AG04450 (cell line): ENCODE data around the gene ZBTB7A. TPM values are rescaled to one million over a fixed set of nuclear protein-coding genes. Genes with fewer than 3 reads are reported as not detected.

ENCODE experiments used
- CTCF ChIA-PET: fragments of 300-600, 350-600 bp; formaldehyde crosslinking; extraction: SDS; loops from one replicate; lab custom pipeline; 2022; ENCODE audit warnings: antibody characterized with exemption, inconsistent platforms; lab: Charles Lee
- POLR2A ChIA-PET: fragments of 350-600 bp; formaldehyde crosslinking; extraction: SDS; loops from one replicate; lab custom pipeline; 2021; ENCODE audit warnings: antibody characterized with exemption, inconsistent platforms; lab: Yijun Ruan, JAX
- DNase-seq: peaks from one replicate; pipeline ENCODE4 v3.0.0-alpha.2; 2011; ENCODE audit warnings: low read depth, low spot score
- H3K27ac ChIP-seq: one replicate; pipeline ENCODE4 v1.5.1; 2012; ENCODE audit warnings: low read depth, low read length, control low read depth
- H3K27me3 ChIP-seq: one replicate; pipeline ENCODE4 v1.6.0; 2012; ENCODE audit warnings: low read length; ENCODE audit not compliant: control insufficient read depth, insufficient read depth
- H3K4me3 ChIP-seq: 2 replicates; pipeline ENCODE4 v1.5.1; 2011; ENCODE audit warnings: mild to moderate bottlenecking, low read depth, low read length, control low read depth
- H3K9me3 ChIP-seq: 2 replicates; pipeline ENCODE4 v1.5.1; 2012; ENCODE audit warnings: low read length; ENCODE audit not compliant: control insufficient read depth, insufficient read depth
- polyA plus RNA-seq: library from polyadenylated mRNA; depleted of rRNA; stranded (reverse); fragments of >200 nt; gene quantifications from 2 replicates; pipeline ENCODE4 v1.2.3, GENCODE V29; 2011
- TF ChIP-seq, protein P1 (sequence below): IDR thresholded peaks from 2 replicates; pipeline ENCODE4 v1.5.1; 2011; ENCODE audit warnings: low read depth, low read length, control low read depth, inconsistent platforms

ZBTB7A gene
- polyA plus RNA-seq, 1 experiment, result 2.7 TPM

DNA sequence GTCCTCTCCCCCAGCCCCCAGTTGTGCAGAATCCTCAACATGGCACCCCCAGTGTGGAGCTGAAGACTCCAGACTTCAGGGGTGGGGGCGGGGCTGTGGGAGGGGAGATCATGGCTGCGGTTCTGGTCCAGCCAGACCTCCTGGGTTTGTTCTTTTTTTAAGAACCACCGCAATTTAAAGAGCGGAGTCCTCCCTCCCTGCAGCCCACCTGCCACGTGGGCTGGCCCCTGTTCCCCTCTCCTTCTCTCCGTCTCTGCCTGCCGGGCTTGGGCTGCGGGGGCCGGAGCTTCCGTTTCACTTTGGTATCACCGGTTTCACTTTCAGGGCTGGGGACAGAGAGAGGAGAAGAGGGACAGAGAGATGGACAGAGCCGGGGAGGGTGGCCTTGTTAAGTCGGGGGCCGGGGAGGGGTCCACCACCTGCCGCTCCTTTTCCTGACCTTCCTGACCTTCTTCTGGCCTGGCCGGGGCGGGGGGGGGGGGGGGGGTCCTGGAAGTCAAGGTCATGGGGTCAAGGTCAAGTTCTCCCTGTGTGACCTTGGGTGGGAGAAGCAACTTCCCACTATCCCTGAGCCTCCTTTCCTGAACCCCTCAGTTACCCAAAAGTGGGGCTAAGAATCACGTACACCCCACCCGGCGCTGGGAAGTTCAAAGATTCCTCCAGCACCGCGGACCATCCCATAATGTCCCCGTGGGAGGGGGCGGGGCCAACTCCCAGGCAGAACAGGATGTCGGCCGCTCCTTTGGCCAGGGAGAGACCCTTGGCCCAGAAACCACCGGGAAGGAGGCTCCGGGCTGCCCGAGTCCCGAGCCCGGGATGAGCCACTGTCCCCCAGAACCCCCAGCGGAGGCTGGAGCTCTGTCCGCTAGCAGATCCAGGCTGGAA lies 11.3 kb upstream of the ZBTB7A start:
- Histone ChIP-seq H3K27ac (no peak overlapping the region), H3K9me3 (no peaks in the 10 kb centered on the region), H3K4me3 (peak overlapping the region; percentile 51), H3K27me3 (no peaks in the 10 kb centered on the region)
- DNase-seq, result no peak
- ChIA-PET CTCF (interaction anchor here (0.6 kb wide), 1 partner anchor 91 kb away, joined by 3 read pairs; no protein-coding TSS in a partner anchor), POLR2A (no interaction called here)
- TF ChIP-seq, protein P1, sequence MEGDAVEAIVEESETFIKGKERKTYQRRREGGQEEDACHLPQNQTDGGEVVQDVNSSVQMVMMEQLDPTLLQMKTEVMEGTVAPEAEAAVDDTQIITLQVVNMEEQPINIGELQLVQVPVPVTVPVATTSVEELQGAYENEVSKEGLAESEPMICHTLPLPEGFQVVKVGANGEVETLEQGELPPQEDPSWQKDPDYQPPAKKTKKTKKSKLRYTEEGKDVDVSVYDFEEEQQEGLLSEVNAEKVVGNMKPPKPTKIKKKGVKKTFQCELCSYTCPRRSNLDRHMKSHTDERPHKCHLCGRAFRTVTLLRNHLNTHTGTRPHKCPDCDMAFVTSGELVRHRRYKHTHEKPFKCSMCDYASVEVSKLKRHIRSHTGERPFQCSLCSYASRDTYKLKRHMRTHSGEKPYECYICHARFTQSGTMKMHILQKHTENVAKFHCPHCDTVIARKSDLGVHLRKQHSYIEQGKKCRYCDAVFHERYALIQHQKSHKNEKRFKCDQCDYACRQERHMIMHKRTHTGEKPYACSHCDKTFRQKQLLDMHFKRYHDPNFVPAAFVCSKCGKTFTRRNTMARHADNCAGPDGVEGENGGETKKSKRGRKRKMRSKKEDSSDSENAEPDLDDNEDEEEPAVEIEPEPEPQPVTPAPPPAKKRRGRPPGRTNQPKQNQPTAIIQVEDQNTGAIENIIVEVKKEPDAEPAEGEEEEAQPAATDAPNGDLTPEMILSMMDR, result no peak

DNA sequence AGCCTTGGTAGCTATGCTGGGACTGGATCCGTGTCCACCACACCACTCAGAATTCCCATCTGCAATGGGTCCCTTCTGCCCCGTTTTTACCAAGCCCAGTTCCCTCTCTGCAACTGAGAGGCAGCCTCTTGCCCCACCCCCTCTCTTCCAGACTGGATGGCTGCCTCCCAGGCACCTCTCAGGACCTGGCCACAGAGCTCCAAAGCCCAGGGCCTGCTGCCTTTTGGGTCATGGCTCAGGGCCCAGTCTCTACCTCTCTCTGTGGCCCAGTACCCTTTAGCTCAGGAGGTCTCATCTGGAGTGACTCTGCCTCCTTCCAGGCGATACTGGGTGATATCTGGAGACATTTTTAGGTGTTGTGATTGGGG lies 10.3 kb upstream of the ZBTB7A start:
- Histone ChIP-seq H3K27ac (no peak overlapping the region), H3K4me3 (no peak overlapping the region), H3K27me3 (no peaks in the 10 kb centered on the region), H3K9me3 (no peaks in the 10 kb centered on the region)
- POLR2A ChIA-PET, result interaction anchor here (0.6 to 0.7 kb wide), 4 partner anchors 40 to 420 kb away, joined by 3 to 11 read pairs (median 5); no protein-coding TSS in a partner anchor
- CTCF ChIA-PET, result interaction anchor here (0.6 kb wide), 1 partner anchor 89 kb away, joined by 3 read pairs; no protein-coding TSS in a partner anchor
- DNase-seq, result no peak
- TF ChIP-seq, protein P1, result no peak

DNA sequence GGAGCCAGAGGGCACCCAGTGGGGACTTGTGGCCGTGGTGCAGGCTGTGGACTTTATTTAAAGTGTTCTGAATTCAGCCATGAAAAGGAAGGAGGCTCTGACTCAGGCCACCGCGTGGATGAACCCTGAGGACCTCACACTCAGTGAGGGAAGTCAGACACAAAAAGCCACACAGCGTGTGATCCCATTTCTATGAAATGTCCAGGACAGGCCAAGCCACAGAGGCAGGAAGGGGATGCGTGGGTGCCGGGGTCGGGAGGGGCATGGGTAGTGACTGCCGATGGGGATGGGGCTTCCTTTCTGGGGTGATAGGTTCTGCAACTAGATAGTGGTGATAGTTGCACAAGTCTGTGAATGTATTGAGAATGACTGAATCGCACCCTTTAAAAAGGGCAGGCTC lies 8.7 kb upstream of the ZBTB7A start:
- Histone ChIP-seq H3K9me3 (no peaks in the 10 kb centered on the region), H3K27ac (no peak overlapping the region), H3K27me3 (no peaks in the 10 kb centered on the region), H3K4me3 (no peak overlapping the region)
- TF ChIP-seq, protein P1, result no peak
- POLR2A ChIA-PET, result no interaction called here
- CTCF ChIA-PET, result interaction anchor here (0.7 kb wide), 1 partner anchor 88 kb away, joined by 13 read pairs; no protein-coding TSS in a partner anchor
- DNase-seq, result no peak

DNA sequence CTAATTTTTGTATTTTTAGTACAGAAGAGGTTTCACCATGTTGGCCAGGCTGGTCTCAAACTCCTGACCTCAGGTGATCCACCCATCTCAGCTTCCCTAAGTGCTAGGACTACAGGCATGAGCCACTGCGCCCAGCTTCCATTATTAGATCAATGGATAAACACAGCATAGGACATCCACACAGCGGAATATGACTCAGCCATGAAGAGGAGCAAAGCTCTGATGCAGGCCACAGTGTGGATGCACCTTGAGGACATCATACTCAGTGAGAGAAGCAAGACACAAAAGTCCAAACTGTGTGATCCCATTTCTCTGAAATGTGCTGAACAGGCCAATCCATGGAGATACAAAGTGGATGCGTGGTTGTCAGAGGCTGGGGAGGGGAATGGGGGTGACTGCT lies 4.9 kb upstream of the ZBTB7A start:
- CTCF ChIA-PET, result no interaction called here
- Histone ChIP-seq H3K4me3 (no peak overlapping the region), H3K27me3 (no peaks in the 10 kb centered on the region), H3K9me3 (no peaks in the 10 kb centered on the region), H3K27ac (no peak overlapping the region)
- TF ChIP-seq, protein P1, result no peak
- POLR2A ChIA-PET, result no interaction called here
- no peak for DNase-seq

DNA sequence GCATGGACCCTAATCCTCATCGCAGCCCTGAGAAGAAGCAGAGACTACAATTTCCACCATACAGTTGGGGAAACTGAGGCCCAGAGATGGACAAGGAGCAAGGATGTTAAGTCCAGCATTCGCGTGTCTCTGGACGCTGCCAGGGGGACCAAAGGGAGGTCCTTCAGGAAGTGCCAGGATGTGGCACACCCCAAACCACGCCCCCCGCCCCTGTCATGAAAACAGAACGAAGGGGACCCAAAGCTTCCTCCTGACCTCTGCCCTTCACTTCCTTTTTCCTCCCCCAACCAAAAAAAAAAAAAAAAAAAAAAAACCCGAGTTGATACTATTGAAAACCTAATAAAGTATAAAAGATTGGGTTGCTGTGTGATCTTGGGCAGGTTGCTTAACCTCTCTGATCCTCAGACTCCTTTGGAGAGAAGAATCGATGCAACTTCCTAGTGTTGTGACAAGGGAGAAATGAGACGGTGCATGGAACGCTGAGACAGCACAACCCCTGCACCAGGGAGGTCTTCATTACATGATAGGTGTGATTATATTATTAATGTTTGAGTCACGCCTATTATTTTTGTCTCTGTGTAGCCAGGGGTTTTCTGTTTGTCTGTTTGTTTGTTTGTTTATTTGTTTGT lies 2.7 kb upstream of the ZBTB7A start:
- POLR2A ChIA-PET, result no interaction called here
- Histone ChIP-seq H3K27me3 (no peaks in the 10 kb centered on the region), H3K9me3 (no peaks in the 10 kb centered on the region; the same call in 1 of the 2 replicates), H3K4me3 (no peak overlapping the region), H3K27ac (no peak overlapping the region)
- CTCF ChIA-PET, result no interaction called here
- DNase-seq, result no peak
- TF ChIP-seq, protein P1, result no peak
